Stimulated activated CD4-positive, alpha-beta T cell treated with anti-CD3 and anti-CD28 coated beads, Interleukin-1b, Interleukin-23, amount 100 ng/mL, for 1 hour (primary cell): ENCODE measurements around the gene TMA7B.

Source experiments
- DNase-seq, 2 donors: peaks; one replicate each; pipeline ENCODE4 v3.0.0-alpha.2; 2020; ENCODE audit warnings: low read depth in 2 of 2

The TMA7B gene

DNA sequence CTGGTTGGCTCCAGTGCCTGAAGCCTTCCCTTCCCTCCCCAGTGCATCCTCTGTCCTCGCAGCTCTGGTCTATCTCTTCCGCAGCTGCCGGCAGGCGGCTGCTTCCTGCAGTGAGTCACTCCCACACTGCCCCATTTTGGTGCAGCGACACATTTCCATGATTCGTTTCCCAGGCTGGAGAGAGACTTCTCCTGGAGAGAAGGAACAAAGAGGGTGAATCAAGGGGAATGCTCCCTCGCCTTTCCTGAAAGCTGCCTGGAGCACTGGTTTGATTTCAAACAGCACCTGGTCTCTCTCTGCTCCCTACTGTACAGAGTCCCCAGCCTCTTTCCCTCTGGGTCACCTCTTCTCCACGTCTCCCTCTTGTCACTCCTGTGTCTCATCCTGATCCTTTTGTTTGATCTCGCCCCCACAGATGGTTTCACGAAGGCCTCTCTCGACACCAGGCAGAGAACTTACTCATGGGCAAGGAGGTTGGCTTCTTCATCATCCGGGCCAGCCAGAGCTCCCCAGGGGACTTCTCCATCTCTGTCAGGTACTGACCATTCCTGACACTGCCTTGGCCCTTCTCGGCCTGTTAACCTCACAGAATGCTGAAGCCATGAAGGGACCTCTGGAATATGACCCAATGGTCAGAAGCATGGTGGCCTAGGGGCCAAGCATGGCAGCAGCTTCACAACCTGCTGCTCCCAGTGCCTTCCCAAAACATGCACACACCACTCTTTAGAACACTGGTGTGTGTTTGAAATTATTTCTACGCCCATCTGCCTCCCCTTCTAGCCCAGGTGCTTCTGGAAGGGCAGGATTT is at the start of gene TMA7B:
TSS of gene TMA7B (plus strand) at position 758 of the 808 bp plus-strand sequence. CDS start 3,978 bp downstream, outside the sequence.
- no peak for DNase-seq

DNA sequence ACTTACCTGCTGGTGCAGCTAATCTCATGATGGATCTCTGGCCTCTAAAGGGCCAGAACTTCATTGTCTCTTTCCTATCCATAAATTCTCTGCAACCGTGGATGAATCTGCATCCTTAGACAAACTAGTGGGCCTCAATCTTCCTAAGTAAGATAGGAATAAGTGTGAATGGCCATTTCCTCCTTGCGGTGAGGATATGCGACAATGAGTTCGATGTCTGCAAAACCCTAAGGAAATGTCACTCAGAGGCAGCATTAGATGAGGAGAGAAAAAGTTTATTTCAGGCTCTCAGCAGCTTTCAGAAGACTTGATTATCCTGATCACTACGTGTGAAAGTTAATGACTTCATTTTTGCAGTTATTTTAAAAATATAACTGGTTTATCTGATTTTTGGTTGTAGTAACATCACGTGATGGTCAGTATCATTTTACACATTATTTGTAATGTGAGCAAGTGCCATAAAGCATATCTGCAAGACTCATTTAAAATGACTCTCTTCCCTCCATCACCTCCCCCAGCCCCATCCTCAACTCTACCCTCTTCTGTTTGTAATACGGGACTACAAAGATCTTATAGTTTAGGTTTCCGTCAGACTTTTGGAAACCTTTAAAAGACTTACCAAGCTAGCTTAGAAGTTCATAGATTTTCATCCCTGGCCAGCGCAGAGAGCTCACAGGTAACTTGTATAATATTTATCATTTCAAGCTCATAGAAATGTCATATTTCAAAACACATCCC is 49.2 kb upstream of the TMA7B start:
- no peak for DNase-seq

DNA sequence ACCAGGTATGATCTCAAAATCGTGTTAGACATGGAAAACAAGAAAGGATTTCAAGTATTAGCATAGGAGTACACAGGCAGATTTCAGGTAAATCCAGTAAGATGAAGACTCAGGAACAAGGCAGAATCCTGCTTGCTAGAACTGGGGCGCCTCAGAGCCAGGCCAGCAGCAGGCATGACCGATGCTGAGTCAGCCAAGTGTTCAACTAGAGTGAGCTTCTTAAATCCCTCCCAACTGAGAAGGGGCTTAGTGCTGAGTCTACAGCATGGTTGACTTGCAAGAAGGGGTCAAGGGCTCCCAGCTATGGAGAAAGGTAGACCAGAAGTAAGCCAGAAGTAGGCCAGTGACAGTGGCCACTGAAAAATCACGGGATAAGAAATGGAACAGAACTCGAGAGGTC is 46.9 kb upstream of the TMA7B start:
- no peak for DNase-seq

DNA sequence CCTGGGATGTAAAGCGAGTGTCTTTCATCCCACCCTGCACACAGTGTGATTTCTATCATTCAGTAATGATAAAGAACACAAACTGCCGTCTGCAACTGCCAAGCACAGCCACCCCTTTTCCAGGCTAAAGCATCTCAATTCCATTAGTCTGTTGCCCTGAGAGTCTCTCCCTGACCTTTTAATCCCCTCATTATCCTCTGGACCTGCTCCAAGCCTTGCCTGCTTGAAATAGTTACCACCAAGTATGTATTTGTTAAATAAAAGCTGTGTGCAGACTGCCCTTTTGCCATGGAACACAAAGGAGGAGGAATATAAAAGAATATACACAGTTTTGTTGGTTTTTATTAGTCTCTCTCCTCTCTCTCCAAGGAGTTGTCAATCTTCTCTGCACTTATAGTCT is 46.3 kb upstream of the TMA7B start:
- DNase-seq: no peak

GRCh38 chr22:39914584-39914983 is 45.6 kb upstream of the TMA7B start:
- DNase-seq: no peak

- DNase-seq: no peak
Measured at GRCh38 chr22:39915295-39915726, 44.9 kb upstream of the TMA7B start.

DNA sequence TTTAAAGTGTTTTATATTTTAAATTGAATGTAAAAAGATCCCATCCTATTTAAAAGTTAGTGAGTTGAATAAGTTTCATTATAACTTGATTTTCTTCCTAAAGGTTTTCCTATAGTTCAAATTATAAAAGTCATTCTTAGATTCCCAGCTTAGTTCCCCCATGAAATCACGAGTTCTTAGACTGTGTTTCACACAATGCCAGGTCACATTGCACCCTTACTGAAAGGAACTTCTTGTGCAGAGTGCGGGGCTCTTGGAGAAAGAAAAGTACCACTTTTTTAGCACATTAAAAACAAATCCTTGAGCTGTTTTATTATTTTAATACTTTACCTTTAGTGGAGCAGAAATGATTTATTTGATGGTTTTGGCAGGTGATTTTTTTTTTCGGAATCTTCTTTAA is 43.7 kb upstream of the TMA7B start:
- DNase-seq: no peak

DNA sequence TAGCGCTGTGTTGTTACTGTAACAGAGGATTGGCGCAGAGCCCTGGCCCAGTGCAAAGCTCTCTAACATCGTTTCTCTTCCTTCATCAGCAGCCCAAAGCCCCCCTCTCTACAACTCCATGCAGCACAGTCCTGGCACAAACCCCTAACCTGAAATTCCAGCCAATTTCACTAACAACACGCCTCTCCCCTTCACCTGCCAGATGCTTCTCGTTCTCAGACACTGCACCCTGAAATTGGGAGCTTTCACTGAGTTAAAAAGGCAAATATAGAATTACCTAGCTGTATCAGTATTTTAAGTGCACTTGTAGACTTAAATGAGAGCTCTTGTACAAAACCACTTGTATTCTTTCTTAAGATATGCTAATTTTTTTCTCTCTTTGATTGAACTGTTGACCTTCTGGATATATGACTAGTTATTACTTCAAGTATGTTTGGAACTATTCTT is 43.0 kb upstream of the TMA7B start:
- no peak for DNase-seq

DNA sequence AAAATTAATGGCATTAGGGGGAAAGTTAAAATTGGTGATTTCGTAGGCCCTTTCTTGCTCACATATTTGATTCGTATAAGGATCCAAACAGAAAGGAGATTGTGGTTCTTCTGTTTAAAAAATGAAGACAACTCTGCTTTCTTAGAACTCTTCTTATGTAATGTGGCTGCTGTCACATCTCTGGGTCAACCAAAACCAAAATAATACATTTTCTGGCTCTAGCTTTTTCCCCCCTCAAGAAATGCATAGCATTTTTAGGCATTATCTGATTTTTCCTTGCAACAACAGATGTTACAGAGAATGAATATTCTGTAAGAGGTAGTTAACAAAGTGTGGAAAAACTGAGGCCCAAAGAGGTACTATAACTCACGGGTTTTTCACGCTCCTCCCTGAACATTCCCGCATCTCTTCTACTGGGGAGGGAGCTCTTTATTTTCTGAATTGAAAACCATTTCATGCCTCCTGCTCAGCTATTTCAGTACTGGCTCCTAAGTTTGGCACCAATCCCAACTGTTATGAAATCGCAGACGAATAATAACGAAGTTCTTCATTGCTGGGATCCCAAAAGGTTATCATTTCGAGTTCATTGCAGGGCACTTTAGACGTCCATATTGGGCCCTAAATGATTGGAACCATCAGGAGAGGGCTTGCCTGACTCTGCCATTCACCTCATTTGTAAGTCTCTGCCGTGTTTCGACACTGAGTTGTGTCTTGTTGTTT is 42.3 kb upstream of the TMA7B start:
- DNase-seq: no peak

- DNase-seq: no peak
Measured at GRCh38 chr22:39920134-39920743, 40.0 kb upstream of the TMA7B start.

DNA sequence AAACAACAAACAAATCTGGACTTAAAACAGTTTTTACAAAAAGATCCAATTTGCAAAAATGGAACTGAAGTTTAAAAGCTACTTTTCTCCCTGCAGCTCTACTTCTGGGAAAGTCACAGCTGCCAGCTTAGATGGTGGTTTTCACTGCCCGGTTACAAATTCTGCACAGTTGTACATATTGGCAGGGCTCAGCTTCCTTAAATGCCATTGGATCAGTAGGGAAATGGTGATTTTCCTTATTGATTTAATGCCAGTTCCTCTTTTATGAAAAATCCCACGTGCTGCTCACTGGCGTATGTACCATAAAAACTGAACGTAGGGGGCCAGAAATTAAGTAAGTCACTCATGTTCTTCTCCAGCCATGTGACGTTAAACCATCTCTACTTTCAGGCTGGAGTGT is 36.5 kb upstream of the TMA7B start:
- no peak for DNase-seq

- DNase-seq: no peak
Measured at GRCh38 chr22:39924286-39924685, 35.9 kb upstream of the TMA7B start.

GRCh38 chr22:39925273-39925672 is 34.9 kb upstream of the TMA7B start:
- DNase-seq: no peak

DNA sequence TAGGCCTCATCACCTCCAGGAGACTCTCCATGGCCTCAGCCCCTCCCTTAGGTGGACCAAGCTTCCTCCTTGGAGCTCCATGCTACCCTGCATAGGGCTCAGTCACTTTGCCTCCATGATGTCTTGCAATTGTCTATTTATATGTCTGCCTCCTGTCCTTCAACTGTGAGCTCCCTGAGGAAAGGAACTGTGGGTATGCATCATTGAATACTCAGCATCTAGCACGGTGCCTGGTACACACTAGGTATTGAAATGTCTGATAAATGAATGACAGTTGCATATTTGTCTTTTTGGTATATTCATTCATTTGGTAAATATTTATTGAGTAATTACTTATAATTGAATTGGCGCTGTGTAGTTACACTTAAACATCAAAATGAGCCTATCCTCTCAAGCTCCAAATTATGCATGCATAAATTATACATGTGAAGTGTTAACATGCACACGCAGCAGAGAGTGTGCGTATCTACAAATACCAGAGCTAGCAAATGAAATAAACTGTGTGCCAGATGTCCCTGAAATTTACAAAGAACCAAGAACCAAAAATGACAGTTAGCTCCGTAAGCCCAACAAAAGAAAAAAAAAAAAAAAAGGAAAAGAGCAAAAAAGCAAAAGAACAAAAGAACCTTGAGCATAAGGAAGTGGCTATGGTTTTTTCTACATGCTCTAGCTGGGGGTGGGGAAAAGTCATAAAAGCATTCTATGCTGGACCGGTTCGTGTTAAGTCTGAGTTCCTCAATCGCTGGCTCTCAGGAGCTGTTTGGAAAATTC is 34.1 kb upstream of the TMA7B start:
- DNase-seq: no peak

DNA sequence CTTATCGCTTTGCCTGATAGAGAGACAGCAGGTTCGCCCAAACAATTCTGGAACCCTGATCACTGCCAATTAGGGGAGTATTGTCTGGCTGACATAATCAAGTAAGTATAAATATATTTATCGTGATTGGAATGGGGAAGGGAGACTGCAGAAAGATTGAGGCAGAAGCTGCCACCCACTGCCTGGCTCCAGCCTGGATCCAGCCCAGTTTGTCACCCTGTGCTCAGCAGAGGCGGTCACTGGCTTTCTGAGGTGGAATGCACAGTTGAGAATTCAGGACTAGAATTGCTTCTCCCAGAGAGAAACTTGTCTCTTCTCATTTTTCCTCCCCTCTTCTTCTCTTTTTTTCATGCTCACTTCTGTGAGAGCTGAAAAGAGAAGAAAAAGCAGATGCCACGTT is 33.4 kb upstream of the TMA7B start:
- no peak for DNase-seq

DNA sequence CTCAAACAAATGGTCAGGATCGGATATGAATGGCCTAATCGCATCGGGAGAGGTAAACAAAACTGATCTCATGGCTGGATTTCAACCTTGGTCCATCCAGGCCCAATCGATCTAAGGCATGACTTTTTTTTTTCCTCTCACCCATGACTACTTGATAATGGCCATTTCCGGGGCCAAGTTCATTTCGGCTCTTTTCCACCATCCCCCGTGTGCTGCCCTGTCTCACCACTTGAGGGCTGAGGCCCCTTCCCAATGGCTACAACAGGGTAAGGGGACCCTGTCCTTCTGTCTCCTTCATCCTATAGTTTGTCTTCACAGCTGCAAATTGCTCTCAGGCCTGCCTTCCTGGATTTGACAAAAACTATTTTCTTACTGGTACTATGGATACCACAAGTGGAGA is 32.7 kb upstream of the TMA7B start:
- no peak for DNase-seq

DNA sequence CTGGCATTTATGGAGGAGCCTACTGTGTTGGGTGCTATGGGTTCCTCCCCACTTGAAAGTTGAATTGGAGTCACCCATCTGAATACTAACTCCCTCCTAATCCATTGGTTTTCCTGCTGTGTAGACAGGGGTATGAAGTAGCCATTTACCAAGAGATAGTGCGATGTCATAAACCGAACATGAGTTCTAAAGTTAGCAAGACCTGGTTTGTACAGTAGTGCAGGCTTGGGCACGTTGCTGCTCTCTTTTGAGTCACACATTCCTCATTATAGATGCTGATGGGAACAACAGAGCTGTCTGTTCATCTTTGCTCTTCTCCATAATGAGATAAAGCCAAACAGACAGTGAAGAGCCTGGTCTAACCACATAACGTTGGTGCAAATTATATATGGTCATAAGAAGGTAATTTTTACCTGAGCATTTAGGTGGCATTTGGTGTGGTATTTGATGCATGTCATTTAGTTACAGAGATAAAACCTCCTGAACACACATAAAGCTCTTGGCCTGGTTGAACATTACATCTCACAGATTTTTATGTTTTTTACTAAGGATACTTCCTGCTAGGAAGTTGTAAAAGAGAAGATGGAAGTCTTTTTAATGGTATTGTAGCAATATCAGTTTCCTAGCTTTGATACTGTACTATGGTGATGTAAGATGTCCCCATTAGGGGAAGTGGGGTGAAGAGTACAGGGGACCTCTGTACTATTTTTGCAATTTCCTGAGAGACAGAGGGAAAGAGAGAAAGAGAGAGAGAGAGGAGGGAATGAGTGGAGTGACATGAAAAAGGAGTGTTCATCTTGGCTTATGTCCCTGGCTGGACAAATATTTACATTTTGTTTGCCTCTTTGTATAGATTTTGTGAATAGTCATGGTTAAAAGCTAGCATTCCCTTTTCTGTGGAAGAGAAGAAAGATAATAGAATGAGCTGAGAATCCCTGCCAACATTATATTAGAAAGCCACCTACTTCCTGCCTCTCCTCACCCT is 31.4 kb upstream of the TMA7B start:
- DNase-seq: no peak

GRCh38 chr22:39931251-39931650 is 28.9 kb upstream of the TMA7B start:
- DNase-seq: no peak

DNA sequence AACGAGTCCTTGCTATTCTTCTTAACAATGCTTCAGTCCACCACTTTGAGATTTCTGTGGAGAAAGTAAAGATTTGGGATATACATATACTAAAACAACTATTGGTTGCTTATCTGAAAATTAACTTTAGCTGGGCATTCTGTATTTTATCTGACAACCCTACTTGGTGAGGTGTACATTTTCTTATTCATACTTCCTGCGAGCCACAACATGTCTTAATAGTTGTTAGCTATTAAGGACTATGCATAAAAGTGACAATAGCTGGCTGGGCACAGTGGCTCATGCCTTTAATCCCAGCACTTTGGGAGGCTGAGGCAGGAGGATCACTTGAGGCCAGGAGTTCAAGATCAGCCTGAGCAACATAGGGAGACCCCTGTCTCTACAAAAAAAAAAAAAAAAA is 28.0 kb upstream of the TMA7B start:
- DNase-seq: no peak
